Peyer's patch (tissue), 4 donors: ENCODE data around the gene CNKSR3.

ENCODE experiments used
- CTCF ChIP-seq, 6 experiments: fragments of 450-650 bp in 4 of 6; fragments of 200-600 bp in 2 of 6; sonication (generic) in 1 of 6; IDR thresholded peaks; one replicate each; pipeline ENCODE4 v1.5.1; 2017 to 2019; ENCODE audit warnings: antibody characterized with exemption in 6 of 6, mild to moderate bottlenecking in 3 of 6, moderate library complexity in 1 of 6
- POLR2A ChIP-seq, 2 donors: fragments of 450-650 bp; IDR thresholded peaks; one replicate each; pipeline ENCODE4 v1.5.1; 2017; ENCODE audit warnings: antibody characterized with exemption in 2 of 2, mild to moderate bottlenecking in 2 of 2, moderate library complexity in 2 of 2

GRCh38 chr6:154453329-154453728 is 57.2 kb downstream of the CNKSR3 start:
- TF ChIP-seq CTCF (IDR thresholded peaks at IDR 0.05) (no peak), POLR2A (IDR thresholded peaks at IDR 0.05) (no peak)
